Lower lobe of right lung (tissue), 2 donors: ENCODE measurements around the gene DCUN1D2. TPM values are rescaled to one million over a fixed set of nuclear protein-coding genes. Genes with fewer than 3 reads are reported as not detected.

ENCODE experiments used
- ATAC-seq, 2 donors: fragments of 200-7000 bp; cut with Tn5 transposase; one replicate each; pipeline ENCODE4 v1.9.1; 2020 to 2022; ENCODE audit warnings: mild to moderate bottlenecking in 2 of 2, moderate library complexity in 2 of 2
- DNase-seq: peaks from one replicate; pipeline ENCODE4 v3.0.0-alpha.2; 2020
- H3K27ac ChIP-seq: fragments of 200-600 bp; one replicate; pipeline ENCODE4 v1.8.0; 2022
- H3K27me3 ChIP-seq: fragments of 200-600 bp; one replicate; pipeline ENCODE4 v1.8.0; 2022; ENCODE audit warnings: low read depth
- H3K36me3 ChIP-seq: fragments of 200-600 bp; one replicate; pipeline ENCODE4 v1.8.0; 2022; ENCODE audit warnings: mild to moderate bottlenecking
- H3K4me1 ChIP-seq: fragments of 200-600 bp; one replicate; pipeline ENCODE4 v1.8.0; 2022
- H3K4me3 ChIP-seq: fragments of 200-600 bp; one replicate; pipeline ENCODE4 v1.8.0; 2022; ENCODE audit warnings: mild to moderate bottlenecking
- H3K9me3 ChIP-seq: fragments of 200-600 bp; one replicate; pipeline ENCODE4 v1.8.0; 2022
- CTCF ChIP-seq: fragments of 200-600 bp; IDR thresholded peaks from one replicate; pipeline ENCODE4 v1.8.0; 2022; ENCODE audit warnings: antibody characterized with exemption, mild to moderate bottlenecking
- intact Hi-C: fragments of 100-400 bp; cut with DNase I; formaldehyde crosslinking; loops from one replicate; pipeline ENCODE4 v1.11.0; 2022
- total RNA-seq: library from RNA; stranded (reverse); fragmentation: NEBNext Ultra II Directional; extraction: Animal tissue kit (Norgen Biotek cat#: 25700); gene quantifications from one replicate; pipeline ENCODE4 v1.2.1, GENCODE V29; 2021
- donor health status: DM: no; HTN: yes; CAD: no; lungs with severe emphysema.

DCUN1D2 gene
- total RNA-seq, 1 donor from 2014 or later: 16.8 TPM

DNA sequence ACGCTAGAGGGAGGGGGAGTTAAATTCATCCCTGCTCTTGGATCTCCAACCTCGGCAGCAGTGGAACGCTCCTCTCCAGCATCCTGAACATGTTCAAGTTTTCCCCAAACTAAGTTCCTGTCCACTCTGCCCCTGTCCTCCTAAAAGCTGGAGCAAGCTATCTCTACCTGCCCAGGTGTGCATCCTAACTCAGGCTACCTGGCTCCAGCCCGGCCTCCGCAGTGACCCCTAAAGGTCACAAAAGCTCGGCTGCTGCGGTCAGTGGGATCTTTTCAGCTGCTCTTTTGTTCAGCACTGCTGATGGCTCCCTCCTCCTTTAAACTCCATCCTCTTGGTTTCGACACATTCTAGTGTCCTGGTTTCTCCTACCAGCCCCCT lies 1.4 kb downstream of the DCUN1D2 start:
- intact Hi-C loops: no loop called here
- Histone ChIP-seq H3K4me3 (peak overlapping the region; percentile 91), H3K4me1 (peaks cover 39% of the 10 kb centered on the region), H3K36me3 (no peaks in the 10 kb centered on the region), H3K9me3 (no peaks in the 10 kb centered on the region), H3K27ac (no peak overlapping the region), H3K27me3 (no peaks in the 10 kb centered on the region)
- ATAC-seq: no peak
- no peak for TF ChIP-seq CTCF
- DNase-seq: no peak

- DNase-seq: no peak
- Histone ChIP-seq H3K4me1 (peaks cover 30% of the 10 kb centered on the region), H3K4me3 (no peak overlapping the region), H3K27me3 (no peaks in the 10 kb centered on the region), H3K36me3 (no peaks in the 10 kb centered on the region), H3K9me3 (no peaks in the 10 kb centered on the region), H3K27ac (no peak overlapping the region)
- intact Hi-C loops: no loop called here
- no peak for TF ChIP-seq CTCF
- no peak for ATAC-seq
Measured at GRCh38 chr13:113488283-113488682, 2.2 kb downstream of the DCUN1D2 start.

GRCh38 chr13:113486698-113487097 lies 3.8 kb downstream of the DCUN1D2 start:
- peaks cover 14% of the 10 kb centered on the region for H3K4me1 ChIP-seq
- no peak overlapping the region for H3K4me3 ChIP-seq
- H3K36me3 ChIP-seq: no peaks in the 10 kb centered on the region
- DNase-seq: no peak
- H3K9me3 ChIP-seq: no peaks in the 10 kb centered on the region
- no peak for TF ChIP-seq CTCF
- no peak for ATAC-seq
- intact Hi-C loops: no loop called here
- no peaks in the 10 kb centered on the region for H3K27me3 ChIP-seq
- H3K27ac ChIP-seq: no peak overlapping the region

- intact Hi-C loops: no loop called here
- DNase-seq (no peak), ATAC-seq (no peak)
- Histone ChIP-seq H3K36me3 (no peaks in the 10 kb centered on the region), H3K27ac (no peak overlapping the region), H3K27me3 (no peaks in the 10 kb centered on the region), H3K9me3 (no peaks in the 10 kb centered on the region), H3K4me3 (no peak overlapping the region), H3K4me1 (peaks cover 11% of the 10 kb centered on the region)
- no peak for TF ChIP-seq CTCF
Measured at GRCh38 chr13:113485545-113485944, 5.0 kb downstream of the DCUN1D2 start.

GRCh38 chr13:113483504-113484293 lies 6.8 kb downstream of the DCUN1D2 start:
- ATAC-seq: no peak
- no peak for TF ChIP-seq CTCF
- no peaks in the 10 kb centered on the region for H3K27me3 ChIP-seq
- H3K27ac ChIP-seq: no peak overlapping the region
- DNase-seq: no peak
- H3K36me3 ChIP-seq: peaks cover 17% of the 10 kb centered on the region
- H3K9me3 ChIP-seq: no peaks in the 10 kb centered on the region
- intact Hi-C loops: no loop called here
- no peaks in the 10 kb centered on the region for H3K4me1 ChIP-seq
- no peak overlapping the region for H3K4me3 ChIP-seq
